ENCODE data around the gene PRPF19. TPM values are rescaled to one million over a fixed set of nuclear protein-coding genes. Genes with fewer than 3 reads are reported as not detected.

The PRPF19 gene
- polyA plus RNA-seq, 1 donor (not counting 4 experiments of a cell fraction or from before 2014, with no cell fraction given): 35.4 TPM

GRCh38 chr11:60921259-60921658 lies 14.9 kb upstream of the PRPF19 start:
- Histone ChIP-seq H3K4me3 (ENCODE audit: control insufficient read depth in 2 of 3, extremely low read depth in 1 of 3, insufficient read depth in 2 of 3, low read depth in 1 of 3, low read length in 3 of 3) (no peak overlapping the region), H3K79me2 (ENCODE audit: control insufficient read depth, insufficient read depth, low read length) (peaks cover 24% of the 10 kb centered on the region), H2AFZ (ENCODE audit: control insufficient read depth, low read length) (no peak overlapping the region), H4K20me1 (ENCODE audit: control insufficient read depth, extremely low read depth, insufficient read depth, low read length) (peaks cover 2% of the 10 kb centered on the region), H3K36me3 (ENCODE audit: control insufficient read depth in 2 of 2, extremely low read depth in 1 of 2, insufficient read depth in 2 of 2, low read length in 2 of 2) (peaks cover 19% of the 10 kb centered on the region in 2 experiments), H3K27me3 (ENCODE audit: control insufficient read depth, extremely low read depth, insufficient read depth, low read length) (no peaks in the 10 kb centered on the region), H3K4me1 (ENCODE audit: control insufficient read depth, extremely low read depth, insufficient read depth, low read length) (peaks cover 52% of the 10 kb centered on the region), H3K9me3 (ENCODE audit: control insufficient read depth, low read depth, low read length) (no peaks in the 10 kb centered on the region), H3K4me2 (ENCODE audit: control insufficient read depth, extremely low read depth, insufficient read depth, low read depth, low read length) (no peak overlapping the region), H3K9ac (ENCODE audit: control insufficient read depth, extremely low read depth, insufficient read depth, low read length) (no peak overlapping the region), H3K9me1 (ENCODE audit: control insufficient read depth, extremely low read depth, insufficient read depth, low read length) (peaks cover 2% of the 10 kb centered on the region), H3K27ac (ENCODE audit: control insufficient read depth, insufficient read depth, low read length) (no peak overlapping the region)
- no peak for TF ChIP-seq EZH2 (IDR thresholded peaks at IDR 0.05; ENCODE audit: low read length)
- TF ChIP-seq, protein P1, sequence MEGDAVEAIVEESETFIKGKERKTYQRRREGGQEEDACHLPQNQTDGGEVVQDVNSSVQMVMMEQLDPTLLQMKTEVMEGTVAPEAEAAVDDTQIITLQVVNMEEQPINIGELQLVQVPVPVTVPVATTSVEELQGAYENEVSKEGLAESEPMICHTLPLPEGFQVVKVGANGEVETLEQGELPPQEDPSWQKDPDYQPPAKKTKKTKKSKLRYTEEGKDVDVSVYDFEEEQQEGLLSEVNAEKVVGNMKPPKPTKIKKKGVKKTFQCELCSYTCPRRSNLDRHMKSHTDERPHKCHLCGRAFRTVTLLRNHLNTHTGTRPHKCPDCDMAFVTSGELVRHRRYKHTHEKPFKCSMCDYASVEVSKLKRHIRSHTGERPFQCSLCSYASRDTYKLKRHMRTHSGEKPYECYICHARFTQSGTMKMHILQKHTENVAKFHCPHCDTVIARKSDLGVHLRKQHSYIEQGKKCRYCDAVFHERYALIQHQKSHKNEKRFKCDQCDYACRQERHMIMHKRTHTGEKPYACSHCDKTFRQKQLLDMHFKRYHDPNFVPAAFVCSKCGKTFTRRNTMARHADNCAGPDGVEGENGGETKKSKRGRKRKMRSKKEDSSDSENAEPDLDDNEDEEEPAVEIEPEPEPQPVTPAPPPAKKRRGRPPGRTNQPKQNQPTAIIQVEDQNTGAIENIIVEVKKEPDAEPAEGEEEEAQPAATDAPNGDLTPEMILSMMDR (optimal IDR thresholded peaks at IDR 0.05 in 1 of 3, IDR thresholded peaks at IDR 0.05 in 1 of 3, conservative IDR thresholded peaks at IDR 0.05 in 1 of 3; ENCODE audit: extremely low read depth in 1 of 3, insufficient read depth in 2 of 3, low read length in 3 of 3): no peak
- DNase-seq (ENCODE audit: low read depth, low spot score) (no peak), FAIRE-seq (no peak)
- dilution Hi-C loops (cut with MboI; ENCODE audit: extremely low pct_ligation_motif_present, low sequenced_read_pairs): no loop called here

- no peak for TF ChIP-seq EZH2 (IDR thresholded peaks at IDR 0.05; ENCODE audit: low read length)
- TF ChIP-seq, protein P1 (optimal IDR thresholded peaks at IDR 0.05 in 1 of 3, IDR thresholded peaks at IDR 0.05 in 1 of 3, conservative IDR thresholded peaks at IDR 0.05 in 1 of 3; ENCODE audit: extremely low read depth in 1 of 3, insufficient read depth in 2 of 3, low read length in 3 of 3): no peak
- Histone ChIP-seq H3K4me1 (ENCODE audit: control insufficient read depth, extremely low read depth, insufficient read depth, low read length) (peaks cover 52% of the 10 kb centered on the region), H3K27me3 (ENCODE audit: control insufficient read depth, extremely low read depth, insufficient read depth, low read length) (no peaks in the 10 kb centered on the region), H3K27ac (ENCODE audit: control insufficient read depth, insufficient read depth, low read length) (no peak overlapping the region), H3K9me1 (ENCODE audit: control insufficient read depth, extremely low read depth, insufficient read depth, low read length) (peaks cover 4% of the 10 kb centered on the region), H3K4me3 (ENCODE audit: control insufficient read depth in 2 of 3, extremely low read depth in 1 of 3, insufficient read depth in 2 of 3, low read depth in 1 of 3, low read length in 3 of 3) (no peak overlapping the region), H3K79me2 (ENCODE audit: control insufficient read depth, insufficient read depth, low read length) (peaks cover 30% of the 10 kb centered on the region), H3K9ac (ENCODE audit: control insufficient read depth, extremely low read depth, insufficient read depth, low read length) (no peak overlapping the region), H4K20me1 (ENCODE audit: control insufficient read depth, extremely low read depth, insufficient read depth, low read length) (peaks cover 2% of the 10 kb centered on the region), H3K4me2 (ENCODE audit: control insufficient read depth, extremely low read depth, insufficient read depth, low read depth, low read length) (no peak overlapping the region), H2AFZ (ENCODE audit: control insufficient read depth, low read length) (no peak overlapping the region), H3K36me3 (ENCODE audit: control insufficient read depth in 2 of 2, extremely low read depth in 1 of 2, insufficient read depth in 2 of 2, low read length in 2 of 2) (peaks cover 19% of the 10 kb centered on the region in 2 experiments), H3K9me3 (ENCODE audit: control insufficient read depth, low read depth, low read length) (no peaks in the 10 kb centered on the region)
- FAIRE-seq (no peak), DNase-seq (ENCODE audit: low read depth, low spot score) (no peak)
- dilution Hi-C loops (cut with MboI; ENCODE audit: extremely low pct_ligation_motif_present, low sequenced_read_pairs): no loop called here
Observed at GRCh38 chr11:60919956-60920355, 13.6 kb upstream of the PRPF19 start.
